Body of pancreas (tissue), 4 donors: ENCODE measurements around the gene ASIC2.

Experiments
- POLR2A ChIP-seq, 3 donors: fragments of 450-650 bp; IDR thresholded peaks; one replicate each; pipeline ENCODE4 v1.6.1; 2016; ENCODE audit warnings: antibody characterized with exemption in 3 of 3, mild to moderate bottlenecking in 2 of 3
- TF ChIP-seq, protein P1 (sequence below), 7 experiments: fragments of 450-650 bp in 4 of 7; fragments of 200-600 bp in 3 of 7; sonication (generic) in 3 of 7; IDR thresholded peaks; one replicate each; pipeline ENCODE4 v1.5.1; 2016 to 2019; ENCODE audit warnings: antibody characterized with exemption in 7 of 7

GRCh38 chr17:33144837-33145236 is 148.3 kb downstream of the ASIC2 start:
- TF ChIP-seq, protein P1, sequence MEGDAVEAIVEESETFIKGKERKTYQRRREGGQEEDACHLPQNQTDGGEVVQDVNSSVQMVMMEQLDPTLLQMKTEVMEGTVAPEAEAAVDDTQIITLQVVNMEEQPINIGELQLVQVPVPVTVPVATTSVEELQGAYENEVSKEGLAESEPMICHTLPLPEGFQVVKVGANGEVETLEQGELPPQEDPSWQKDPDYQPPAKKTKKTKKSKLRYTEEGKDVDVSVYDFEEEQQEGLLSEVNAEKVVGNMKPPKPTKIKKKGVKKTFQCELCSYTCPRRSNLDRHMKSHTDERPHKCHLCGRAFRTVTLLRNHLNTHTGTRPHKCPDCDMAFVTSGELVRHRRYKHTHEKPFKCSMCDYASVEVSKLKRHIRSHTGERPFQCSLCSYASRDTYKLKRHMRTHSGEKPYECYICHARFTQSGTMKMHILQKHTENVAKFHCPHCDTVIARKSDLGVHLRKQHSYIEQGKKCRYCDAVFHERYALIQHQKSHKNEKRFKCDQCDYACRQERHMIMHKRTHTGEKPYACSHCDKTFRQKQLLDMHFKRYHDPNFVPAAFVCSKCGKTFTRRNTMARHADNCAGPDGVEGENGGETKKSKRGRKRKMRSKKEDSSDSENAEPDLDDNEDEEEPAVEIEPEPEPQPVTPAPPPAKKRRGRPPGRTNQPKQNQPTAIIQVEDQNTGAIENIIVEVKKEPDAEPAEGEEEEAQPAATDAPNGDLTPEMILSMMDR (IDR thresholded peaks at IDR 0.05) = no peak
- no peak for TF ChIP-seq POLR2A (IDR thresholded peaks at IDR 0.05)
